HG02970 (cell line): ENCODE data around the gene ARHGEF37.
"Not testable (repeated sequence)": the region's sequence is repeated elsewhere in the genome, so short reads cannot be mapped to it uniquely, and the experiment has no call there.

ENCODE experiments used
- ATAC-seq: cut with Tn5 transposase; IDR thresholded peaks from one replicate; pipeline ENCODE4 v1.9.1; 2021; ENCODE audit warnings: mild to moderate bottlenecking, moderate library complexity, moderate number of reproducible peaks; ENCODE audit not compliant: unreplicated experiment, low FRiP score

ARHGEF37 gene

GRCh38 chr5:149667829-149668330, 86.6 kb downstream of the ARHGEF37 start:
- ATAC-seq, result no peak

- not testable (repeated sequence) for ATAC-seq
These were observed 88.0 kb downstream of the ARHGEF37 start for GRCh38 chr5:149669273-149669672.

- no peak for ATAC-seq
These were observed 90.2 kb downstream of the ARHGEF37 start for GRCh38 chr5:149671544-149671943.

- no peak for ATAC-seq
These were observed 91.6 kb downstream of the ARHGEF37 start for GRCh38 chr5:149672701-149673476.

GRCh38 chr5:149674686-149675085, 93.4 kb downstream of the ARHGEF37 start:
- no peak for ATAC-seq

- ATAC-seq, result no peak
These were observed 94.4 kb downstream of the ARHGEF37 start for GRCh38 chr5:149675610-149676201.

- no peak for ATAC-seq
These were observed 96.4 kb downstream of the ARHGEF37 start for GRCh38 chr5:149677731-149678130.

GRCh38 chr5:149679876-149680809, 98.8 kb downstream of the ARHGEF37 start:
- peak; percentile 14 for ATAC-seq

GRCh38 chr5:149680810-149681221, 99.5 kb downstream of the ARHGEF37 start:
- ATAC-seq, result peak; percentile 95

- ATAC-seq, result no peak
These were observed 100.0 kb downstream of the ARHGEF37 start for GRCh38 chr5:149681252-149681651.

GRCh38 chr5:149681922-149682321, 100.6 kb downstream of the ARHGEF37 start:
- no peak for ATAC-seq

- ATAC-seq, result no peak
These were observed 101.3 kb downstream of the ARHGEF37 start for GRCh38 chr5:149682532-149683075.

GRCh38 chr5:149683964-149684363, 102.7 kb downstream of the ARHGEF37 start:
- no peak for ATAC-seq

GRCh38 chr5:149684371-149684770, 103.1 kb downstream of the ARHGEF37 start:
- no peak for ATAC-seq
